SK-N-SH treated with all-trans-retinoic acid at 6 μM for 48 hours (cell line): ENCODE measurements around the gene ERCC5.

ENCODE experiments used
- ARNTL ChIP-seq: fragments of 450-650 bp; formaldehyde crosslinking; IDR thresholded peaks from 2 replicates; pipeline ENCODE4 v1.5.0; 2020; ENCODE audit warnings: low read depth, mild to moderate bottlenecking, moderate library complexity, borderline replicate concordance
- BACH2 ChIP-seq: fragments of 250-450 bp; sonication (Bioruptor Pico); IDR thresholded peaks from 2 replicates; pipeline ENCODE4 v1.9.0; 2021; ENCODE audit warnings: mild to moderate bottlenecking, borderline replicate concordance
- OSR1 ChIP-seq: fragments of 250-450 bp; sonication (Bioruptor Pico); IDR thresholded peaks from 2 replicates; pipeline ENCODE4 v1.8.0; 2022; ENCODE audit warnings: moderate library complexity, mild to moderate bottlenecking, inconsistent platforms
- PATZ1 ChIP-seq: fragments of 250-450 bp; sonication (Bioruptor Pico); IDR thresholded peaks from 2 replicates; pipeline ENCODE4 v1.8.0; 2020; ENCODE audit warnings: mild to moderate bottlenecking, moderate library complexity, borderline replicate concordance
- PPARA ChIP-seq: fragments of 250-450 bp; sonication (Bioruptor Pico); IDR thresholded peaks from 2 replicates; pipeline ENCODE4 v1.5.0; 2020; ENCODE audit warnings: mild to moderate bottlenecking, borderline replicate concordance
- RARB ChIP-seq: fragments of 250-450 bp; sonication (Bioruptor Pico); IDR thresholded peaks from 2 replicates; pipeline ENCODE4 v1.8.0; 2021; ENCODE audit warnings: mild to moderate bottlenecking, moderate library complexity
- SNAI2 ChIP-seq: fragments of 250-450 bp; sonication (Bioruptor Pico); IDR thresholded peaks from 2 replicates; pipeline ENCODE4 v1.5.0; 2020; ENCODE audit warnings: mild to moderate bottlenecking, moderate library complexity
- TCF4 ChIP-seq: fragments of 250-450 bp; sonication (Bioruptor Pico); IDR thresholded peaks from 2 replicates; pipeline ENCODE4 v1.8.0; 2021; ENCODE audit warnings: mild to moderate bottlenecking, moderate library complexity, borderline replicate concordance
- TOX ChIP-seq: fragments of 250-450 bp; sonication (Bioruptor Pico); IDR thresholded peaks from 2 replicates; pipeline ENCODE4 v1.8.0; 2021; ENCODE audit warnings: mild to moderate bottlenecking, moderate library complexity, borderline replicate concordance
- ZFP30 ChIP-seq: fragments of 450-650 bp; formaldehyde crosslinking; IDR thresholded peaks from 2 replicates; pipeline ENCODE4 v1.5.0; 2022; ENCODE audit warnings: mild to moderate bottlenecking, moderate library complexity
- ZNF565 ChIP-seq: fragments of 450-650 bp; formaldehyde crosslinking; conservative IDR thresholded peaks from 2 replicates; pipeline ENCODE4 v1.5.0; 2020; ENCODE audit warnings: low read depth, mild to moderate bottlenecking, moderate library complexity
- TF ChIP-seq, protein P1 (sequence below): fragments of 250-450 bp; sonication (Bioruptor Pico); IDR thresholded peaks from 2 replicates; pipeline ENCODE4 v1.5.1; 2021; ENCODE audit warnings: mild to moderate bottlenecking, moderate library complexity

GRCh38 chr13:102901056-102901455 is 55.2 kb downstream of the ERCC5 start:
- TF ChIP-seq TOX (CRISPR knock-in tag) (no peak), RARB (CRISPR knock-in tag) (no peak), ZFP30 (no peak), PATZ1 (CRISPR knock-in tag) (no peak), TCF4 (CRISPR knock-in tag) (peak; percentile 40; the same call in 1 of the 2 replicates), ARNTL (CRISPR knock-in tag) (no peak), ZNF565 (CRISPR knock-in tag) (no peak), SNAI2 (CRISPR knock-in tag) (no peak), PPARA (CRISPR knock-in tag) (no peak), BACH2 (CRISPR knock-in tag) (no peak), OSR1 (CRISPR knock-in tag) (no peak)
- TF ChIP-seq, protein P1, sequence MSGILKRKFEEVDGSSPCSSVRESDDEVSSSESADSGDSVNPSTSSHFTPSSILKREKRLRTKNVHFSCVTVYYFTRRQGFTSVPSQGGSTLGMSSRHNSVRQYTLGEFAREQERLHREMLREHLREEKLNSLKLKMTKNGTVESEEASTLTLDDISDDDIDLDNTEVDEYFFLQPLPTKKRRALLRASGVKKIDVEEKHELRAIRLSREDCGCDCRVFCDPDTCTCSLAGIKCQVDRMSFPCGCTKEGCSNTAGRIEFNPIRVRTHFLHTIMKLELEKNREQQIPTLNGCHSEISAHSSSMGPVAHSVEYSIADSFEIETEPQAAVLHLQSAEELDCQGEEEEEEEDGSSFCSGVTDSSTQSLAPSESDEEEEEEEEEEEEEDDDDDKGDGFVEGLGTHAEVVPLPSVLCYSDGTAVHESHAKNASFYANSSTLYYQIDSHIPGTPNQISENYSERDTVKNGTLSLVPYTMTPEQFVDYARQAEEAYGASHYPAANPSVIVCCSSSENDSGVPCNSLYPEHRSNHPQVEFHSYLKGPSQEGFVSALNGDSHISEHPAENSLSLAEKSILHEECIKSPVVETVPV: no peak
